Epithelial cell of proximal tubule (primary cell): ENCODE results near the gene ARFGAP3. TPM values are rescaled to one million over a fixed set of nuclear protein-coding genes. Genes with fewer than 3 reads are reported as not detected.

ENCODE experiments used
- DNase-seq: peaks from one replicate; pipeline ENCODE4 v3.0.0-alpha.2; 2011; ENCODE audit warnings: low read depth
- H3K4me3 ChIP-seq: 2 replicates; pipeline ENCODE4 v1.5.1; 2011; ENCODE audit warnings: low read depth, mild to moderate bottlenecking, low read length
- CTCF ChIP-seq: conservative IDR thresholded peaks from 2 replicates; pipeline ENCODE4 v1.5.1; 2012; ENCODE audit warnings: low read depth, mild to moderate bottlenecking, low read length
- total RNA-seq: library from RNA; depleted of rRNA; stranded (reverse); fragments of >200 nt; gene quantifications from 2 replicates; pipeline ENCODE4 v1.2.3, GENCODE V29; 2015

Gene ARFGAP3
- total RNA-seq, 1 donor from 2014 or later: 62.2 TPM

- DNase-seq: no peak
- H3K4me3 ChIP-seq: no peak overlapping the region
- no peak for TF ChIP-seq CTCF
Measured at GRCh38 chr22:42819412-42820044, 37.5 kb downstream of the ARFGAP3 start.

GRCh38 chr22:42817556-42817955, 39.5 kb downstream of the ARFGAP3 start:
- TF ChIP-seq CTCF: no peak
- no peak for DNase-seq

GRCh38 chr22:42816336-42816735, 40.7 kb downstream of the ARFGAP3 start:
- no peak for DNase-seq
- no peak for TF ChIP-seq CTCF
- H3K4me3 ChIP-seq: no peak overlapping the region

More at GRCh38 chr22:42817556-42817955, 39.5 kb downstream of the ARFGAP3 start:
- no peak overlapping the region for H3K4me3 ChIP-seq

GRCh38 chr22:42814616-42815015, 42.5 kb downstream of the ARFGAP3 start:
- no peak for TF ChIP-seq CTCF
- no peak for DNase-seq
- no peak overlapping the region for H3K4me3 ChIP-seq

GRCh38 chr22:42814215-42814614, 42.9 kb downstream of the ARFGAP3 start:
- no peak overlapping the region for H3K4me3 ChIP-seq
- DNase-seq: no peak
- TF ChIP-seq CTCF: no peak

GRCh38 chr22:42813501-42813900, 43.6 kb downstream of the ARFGAP3 start:
- TF ChIP-seq CTCF: no peak
- H3K4me3 ChIP-seq: no peak overlapping the region
- DNase-seq: no peak

- DNase-seq: no peak
- no peak overlapping the region for H3K4me3 ChIP-seq
- TF ChIP-seq CTCF: no peak
Measured at GRCh38 chr22:42811459-42811858, 45.6 kb downstream of the ARFGAP3 start.
